Activated B cell treated with CpG ODN at 0.5 μM for 24 hours (primary cell): ENCODE data around the gene KIF26B. TPM values are rescaled to one million over a fixed set of nuclear protein-coding genes. Genes with fewer than 3 reads are reported as not detected.

Source experiments
- ATAC-seq: fragments of 200-7000 bp; cut with Tn5 transposase; one replicate; pipeline ENCODE4 v1.10.0; 2021; ENCODE audit warnings: low read depth, mild to moderate bottlenecking, moderate library complexity
- CTCF ChIA-PET: fragments of 350-600 bp; sonication (Branson Sonifier 250); formaldehyde crosslinking; loops from one replicate; lab custom pipeline; 2021; ENCODE audit warnings: antibody characterized with exemption; lab: Charles Lee
- POLR2A ChIA-PET: fragments of 350-600 bp; sonication (Branson Sonifier 250); formaldehyde crosslinking; loops from one replicate; lab custom pipeline; 2021; ENCODE audit warnings: antibody characterized with exemption; lab: Charles Lee
- DNase-seq: peaks from one replicate; pipeline ENCODE4 v3.0.0; 2022
- H3K27ac Mint-ChIP-seq: one replicate; pipeline ENCODE4 v1.8.0; 2020; ENCODE audit warnings: mixed read lengths
- H3K27me3 Mint-ChIP-seq: one replicate; pipeline ENCODE4 v1.8.0; 2021; ENCODE audit warnings: mixed read lengths
- H3K36me3 Mint-ChIP-seq: one replicate; pipeline ENCODE4 v1.8.0; 2021; ENCODE audit warnings: low read depth, mixed read lengths
- H3K4me1 Mint-ChIP-seq: one replicate; pipeline ENCODE4 v1.8.0; 2021; ENCODE audit warnings: mixed read lengths
- H3K4me3 Mint-ChIP-seq: one replicate; pipeline ENCODE4 v1.8.0; 2020; ENCODE audit warnings: mild to moderate bottlenecking, mixed read lengths
- H3K9me3 Mint-ChIP-seq: one replicate; pipeline ENCODE4 v1.8.0; 2020; ENCODE audit warnings: mixed read lengths
- intact Hi-C: fragments of 100-400 bp; cut with micrococcal nuclease; formaldehyde crosslinking; loops from one replicate; pipeline ENCODE4 v1.15.1; 2024
- total RNA-seq: library from RNA; stranded (reverse); gene quantifications from 2 replicates; pipeline ENCODE4 v1.2.3, GENCODE V29; 2022
- TF ChIP-seq, protein P1 (sequence below): fragments of 200-600 bp; IDR thresholded peaks from one replicate; pipeline ENCODE4 v1.8.0; 2022; ENCODE audit warnings: antibody characterized with exemption, mild to moderate bottlenecking

KIF26B gene
- total RNA-seq, 1 donor from 2014 or later = 1.7 TPM

DNA sequence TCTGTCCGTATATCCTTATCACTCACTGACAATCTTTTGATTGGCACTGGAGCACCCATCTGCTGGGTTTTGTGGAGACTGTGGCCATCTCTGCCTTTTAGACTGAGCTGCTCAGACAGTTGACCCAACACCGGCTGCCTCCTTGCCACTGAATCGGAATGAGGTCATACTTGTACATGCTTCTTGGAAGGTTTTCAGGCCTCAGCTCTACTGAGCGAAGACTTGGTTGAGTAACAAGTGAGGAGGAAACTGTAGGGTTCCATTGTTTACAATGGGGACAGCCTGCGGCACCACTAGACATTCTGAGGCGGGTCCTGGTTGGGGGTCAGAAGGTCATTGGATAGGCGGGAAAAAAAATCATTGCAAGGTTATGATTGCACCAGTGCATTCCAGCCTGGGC is 320.3 kb downstream of the KIF26B start:
- ATAC-seq = no peak
- Mint-ChIP-seq H3K4me1 (no peaks in the 10 kb centered on the region), H3K9me3 (no peaks in the 10 kb centered on the region), H3K4me3 (no peak overlapping the region), H3K27ac (no peak overlapping the region), H3K36me3 (no peaks in the 10 kb centered on the region), H3K27me3 (peaks cover 4% of the 10 kb centered on the region)
- ChIA-PET POLR2A (interaction anchor here (0.6 kb wide), 1 partner anchor 641 kb away, joined by 3 read pairs; no protein-coding TSS in a partner anchor), CTCF (no interaction called here)
- TF ChIP-seq, protein P1, sequence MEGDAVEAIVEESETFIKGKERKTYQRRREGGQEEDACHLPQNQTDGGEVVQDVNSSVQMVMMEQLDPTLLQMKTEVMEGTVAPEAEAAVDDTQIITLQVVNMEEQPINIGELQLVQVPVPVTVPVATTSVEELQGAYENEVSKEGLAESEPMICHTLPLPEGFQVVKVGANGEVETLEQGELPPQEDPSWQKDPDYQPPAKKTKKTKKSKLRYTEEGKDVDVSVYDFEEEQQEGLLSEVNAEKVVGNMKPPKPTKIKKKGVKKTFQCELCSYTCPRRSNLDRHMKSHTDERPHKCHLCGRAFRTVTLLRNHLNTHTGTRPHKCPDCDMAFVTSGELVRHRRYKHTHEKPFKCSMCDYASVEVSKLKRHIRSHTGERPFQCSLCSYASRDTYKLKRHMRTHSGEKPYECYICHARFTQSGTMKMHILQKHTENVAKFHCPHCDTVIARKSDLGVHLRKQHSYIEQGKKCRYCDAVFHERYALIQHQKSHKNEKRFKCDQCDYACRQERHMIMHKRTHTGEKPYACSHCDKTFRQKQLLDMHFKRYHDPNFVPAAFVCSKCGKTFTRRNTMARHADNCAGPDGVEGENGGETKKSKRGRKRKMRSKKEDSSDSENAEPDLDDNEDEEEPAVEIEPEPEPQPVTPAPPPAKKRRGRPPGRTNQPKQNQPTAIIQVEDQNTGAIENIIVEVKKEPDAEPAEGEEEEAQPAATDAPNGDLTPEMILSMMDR = no peak
- no peak for DNase-seq
- intact Hi-C loops = no loop called here

GRCh38 chr1:245475961-245476516 is 321.3 kb downstream of the KIF26B start:
- peaks cover 4% of the 10 kb centered on the region for H3K27me3 Mint-ChIP-seq
- ChIA-PET CTCF (no interaction called here), POLR2A (interaction anchor here (0.5 kb wide), 1 partner anchor 26 kb away, joined by 5 read pairs; no protein-coding TSS in a partner anchor)
- no peaks in the 10 kb centered on the region for H3K4me1 Mint-ChIP-seq
- ATAC-seq (no peak), DNase-seq (no peak)
- no peaks in the 10 kb centered on the region for H3K36me3 Mint-ChIP-seq
- TF ChIP-seq, protein P1 = no peak
- no peak overlapping the region for H3K27ac Mint-ChIP-seq
- intact Hi-C loops = no loop called here
- H3K4me3 Mint-ChIP-seq = no peak overlapping the region
- no peaks in the 10 kb centered on the region for H3K9me3 Mint-ChIP-seq

- H3K4me1 Mint-ChIP-seq = no peaks in the 10 kb centered on the region
- H3K27me3 Mint-ChIP-seq = peaks cover 4% of the 10 kb centered on the region
- H3K27ac Mint-ChIP-seq = no peak overlapping the region
- TF ChIP-seq, protein P1 = no peak
- CTCF ChIA-PET = no interaction called here
- no peak overlapping the region for H3K4me3 Mint-ChIP-seq
- intact Hi-C loops = no loop called here
- POLR2A ChIA-PET = no interaction called here
- ATAC-seq (no peak), DNase-seq (no peak)
- no peaks in the 10 kb centered on the region for H3K9me3 Mint-ChIP-seq
- H3K36me3 Mint-ChIP-seq = no peaks in the 10 kb centered on the region
Measured at GRCh38 chr1:245477941-245478340, 323.2 kb downstream of the KIF26B start.

- DNase-seq = no peak
- Mint-ChIP-seq H3K36me3 (no peaks in the 10 kb centered on the region), H3K27me3 (peaks cover 4% of the 10 kb centered on the region), H3K4me3 (no peak overlapping the region), H3K27ac (no peak overlapping the region), H3K4me1 (no peaks in the 10 kb centered on the region), H3K9me3 (no peaks in the 10 kb centered on the region)
- TF ChIP-seq, protein P1 = no peak
- intact Hi-C loops = no loop called here
- ATAC-seq = no peak
- POLR2A ChIA-PET = no interaction called here
- CTCF ChIA-PET = no interaction called here
Measured at GRCh38 chr1:245480393-245481120, 325.8 kb downstream of the KIF26B start.

GRCh38 chr1:245481261-245481660 is 326.5 kb downstream of the KIF26B start:
- Mint-ChIP-seq H3K27me3 (peaks cover 5% of the 10 kb centered on the region), H3K4me1 (no peaks in the 10 kb centered on the region), H3K27ac (no peak overlapping the region), H3K4me3 (no peak overlapping the region), H3K36me3 (no peaks in the 10 kb centered on the region), H3K9me3 (no peaks in the 10 kb centered on the region)
- ChIA-PET POLR2A (no interaction called here), CTCF (no interaction called here)
- ATAC-seq (no peak), DNase-seq (no peak)
- TF ChIP-seq, protein P1 = no peak
- intact Hi-C loops = no loop called here
